ENCODE measurements around the gene PLEKHA8.

The PLEKHA8 gene

DNA sequence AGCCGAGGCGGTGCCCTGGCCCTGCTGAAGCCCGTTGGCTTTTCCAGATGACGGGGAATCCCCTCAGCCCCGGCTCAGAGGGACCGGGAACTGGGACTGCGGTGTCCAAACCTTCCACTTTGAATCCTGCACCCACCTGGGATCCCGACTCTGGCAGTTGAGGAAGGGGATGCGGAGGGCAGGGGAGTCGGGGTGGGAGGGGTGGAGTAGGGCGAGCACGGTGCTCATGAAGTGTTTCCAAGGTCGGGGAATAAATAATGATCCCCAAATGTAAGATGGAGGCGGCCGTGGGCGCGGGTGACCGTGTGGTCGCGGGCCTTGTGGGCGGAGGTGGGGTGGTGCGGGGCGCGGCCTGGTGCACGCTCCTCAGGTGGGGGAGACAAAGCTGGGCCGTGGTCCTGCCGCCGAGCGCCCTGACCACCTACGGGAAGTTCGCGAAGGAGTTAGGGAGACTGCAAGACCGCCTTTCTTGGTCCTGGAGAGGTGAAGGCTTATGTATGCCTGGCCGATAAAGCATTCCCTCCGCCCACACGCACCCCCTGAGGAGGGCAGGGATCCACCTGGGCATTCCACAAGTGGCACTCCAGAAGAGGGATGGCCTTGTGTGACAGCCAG is 108.0 kb downstream of the PLEKHA8 start:
- Histone ChIP-seq H3K4me1 (ENCODE audit: control insufficient read depth, insufficient read depth, low read length) (peaks cover 55% of the 10 kb centered on the region), H3K4me3 (ENCODE audit: low read length) (peak overlapping the region; percentile 93), H3K36me3 (ENCODE audit: control insufficient read depth, insufficient read depth, low read length, severe bottlenecking) (peaks cover 4% of the 10 kb centered on the region), H3K9me3 (ENCODE audit: control insufficient read depth, low read length) (no peaks in the 10 kb centered on the region), H3K27me3 (replicated peaks; ENCODE audit: control insufficient read depth, insufficient read depth, low read length) (no peaks in the 10 kb centered on the region), H3K9ac (ENCODE audit: low read length) (peak overlapping the region; percentile 92)
- no peak for DNase-seq (ENCODE audit: low read depth)

- DNase-seq (ENCODE audit: low read depth) = no peak
- Histone ChIP-seq H3K4me3 (ENCODE audit: low read length) (peak overlapping the region; percentile 93), H3K9me3 (ENCODE audit: control insufficient read depth, low read length) (no peaks in the 10 kb centered on the region), H3K4me1 (ENCODE audit: control insufficient read depth, insufficient read depth, low read length) (peaks cover 54% of the 10 kb centered on the region), H3K36me3 (ENCODE audit: control insufficient read depth, insufficient read depth, low read length, severe bottlenecking) (peaks cover 4% of the 10 kb centered on the region), H3K27me3 (replicated peaks; ENCODE audit: control insufficient read depth, insufficient read depth, low read length) (no peaks in the 10 kb centered on the region), H3K9ac (ENCODE audit: low read length) (peak overlapping the region; percentile 92)
Measured at GRCh38 chr7:30136743-30137485, 108.7 kb downstream of the PLEKHA8 start.

DNA sequence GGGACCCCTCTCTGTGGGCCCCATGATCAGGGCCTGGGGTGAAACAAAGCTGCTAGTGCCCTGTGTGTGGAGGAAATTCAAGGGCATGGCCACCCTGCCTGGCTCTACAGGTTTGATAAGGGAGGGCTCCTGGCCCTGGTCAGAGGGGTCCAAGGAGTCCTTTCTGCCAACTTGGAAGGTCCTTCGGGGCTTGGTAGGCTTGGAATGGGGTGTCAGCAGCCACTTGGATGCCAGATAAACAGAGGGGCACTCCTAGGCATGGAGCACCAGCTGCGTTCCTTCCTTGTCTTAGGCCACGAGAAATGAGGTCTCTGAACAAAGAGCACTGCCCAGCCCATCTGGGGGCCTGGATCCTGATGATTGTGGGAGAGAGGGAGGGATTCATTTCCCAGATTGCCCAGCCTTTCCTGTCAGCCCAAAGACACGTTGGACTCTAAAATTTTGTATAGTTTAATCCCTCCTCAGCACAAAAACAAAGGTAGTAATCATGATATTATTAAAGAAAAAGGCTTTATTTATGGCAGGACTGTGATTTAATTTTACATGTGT is 111.7 kb downstream of the PLEKHA8 start:
- Histone ChIP-seq H3K36me3 (ENCODE audit: control insufficient read depth, insufficient read depth, low read length, severe bottlenecking) (peaks cover 4% of the 10 kb centered on the region), H3K9ac (ENCODE audit: low read length) (peak overlapping the region; percentile 12), H3K4me1 (ENCODE audit: control insufficient read depth, insufficient read depth, low read length) (peaks cover 62% of the 10 kb centered on the region), H3K4me3 (ENCODE audit: low read length) (no peak overlapping the region), H3K27me3 (replicated peaks; ENCODE audit: control insufficient read depth, insufficient read depth, low read length) (no peaks in the 10 kb centered on the region), H3K9me3 (ENCODE audit: control insufficient read depth, low read length) (no peaks in the 10 kb centered on the region)
- DNase-seq (ENCODE audit: low read depth) = no peak

GRCh38 chr7:30140456-30140855 is 112.2 kb downstream of the PLEKHA8 start:
- no peak for DNase-seq (ENCODE audit: low read depth)

GRCh38 chr7:30142710-30143109 is 114.5 kb downstream of the PLEKHA8 start:
- Histone ChIP-seq H3K27me3 (replicated peaks; ENCODE audit: control insufficient read depth, insufficient read depth, low read length) (no peaks in the 10 kb centered on the region), H3K4me3 (ENCODE audit: low read length) (peak overlapping the region; percentile 72), H3K4me1 (ENCODE audit: control insufficient read depth, insufficient read depth, low read length) (peaks cover 69% of the 10 kb centered on the region), H3K9ac (ENCODE audit: low read length) (peak overlapping the region; percentile 70), H3K36me3 (ENCODE audit: control insufficient read depth, insufficient read depth, low read length, severe bottlenecking) (peaks cover 9% of the 10 kb centered on the region), H3K9me3 (ENCODE audit: control insufficient read depth, low read length) (no peaks in the 10 kb centered on the region)
- DNase-seq (ENCODE audit: low read depth) = peak; percentile 65

More at GRCh38 chr7:30140456-30140855, 112.2 kb downstream of the PLEKHA8 start:
- no peak overlapping the region for H3K4me3 ChIP-seq (ENCODE audit: low read length)
- no peak overlapping the region for H3K9ac ChIP-seq (ENCODE audit: low read length)
- peaks cover 67% of the 10 kb centered on the region for H3K4me1 ChIP-seq (ENCODE audit: control insufficient read depth, insufficient read depth, low read length)
- H3K9me3 ChIP-seq (ENCODE audit: control insufficient read depth, low read length) = no peaks in the 10 kb centered on the region
- H3K36me3 ChIP-seq (ENCODE audit: control insufficient read depth, insufficient read depth, low read length, severe bottlenecking) = peaks cover 4% of the 10 kb centered on the region
- no peaks in the 10 kb centered on the region for H3K27me3 ChIP-seq (replicated peaks; ENCODE audit: control insufficient read depth, insufficient read depth, low read length)

- Histone ChIP-seq H3K36me3 (ENCODE audit: control insufficient read depth, insufficient read depth, low read length, severe bottlenecking) (peaks cover 10% of the 10 kb centered on the region), H3K4me3 (ENCODE audit: low read length) (no peak overlapping the region), H3K9me3 (ENCODE audit: control insufficient read depth, low read length) (no peaks in the 10 kb centered on the region), H3K27me3 (replicated peaks; ENCODE audit: control insufficient read depth, insufficient read depth, low read length) (no peaks in the 10 kb centered on the region), H3K4me1 (ENCODE audit: control insufficient read depth, insufficient read depth, low read length) (peaks cover 64% of the 10 kb centered on the region), H3K9ac (ENCODE audit: low read length) (peak overlapping the region; percentile 34)
- DNase-seq (ENCODE audit: low read depth) = no peak
Measured at GRCh38 chr7:30143748-30144251, 115.6 kb downstream of the PLEKHA8 start.

DNA sequence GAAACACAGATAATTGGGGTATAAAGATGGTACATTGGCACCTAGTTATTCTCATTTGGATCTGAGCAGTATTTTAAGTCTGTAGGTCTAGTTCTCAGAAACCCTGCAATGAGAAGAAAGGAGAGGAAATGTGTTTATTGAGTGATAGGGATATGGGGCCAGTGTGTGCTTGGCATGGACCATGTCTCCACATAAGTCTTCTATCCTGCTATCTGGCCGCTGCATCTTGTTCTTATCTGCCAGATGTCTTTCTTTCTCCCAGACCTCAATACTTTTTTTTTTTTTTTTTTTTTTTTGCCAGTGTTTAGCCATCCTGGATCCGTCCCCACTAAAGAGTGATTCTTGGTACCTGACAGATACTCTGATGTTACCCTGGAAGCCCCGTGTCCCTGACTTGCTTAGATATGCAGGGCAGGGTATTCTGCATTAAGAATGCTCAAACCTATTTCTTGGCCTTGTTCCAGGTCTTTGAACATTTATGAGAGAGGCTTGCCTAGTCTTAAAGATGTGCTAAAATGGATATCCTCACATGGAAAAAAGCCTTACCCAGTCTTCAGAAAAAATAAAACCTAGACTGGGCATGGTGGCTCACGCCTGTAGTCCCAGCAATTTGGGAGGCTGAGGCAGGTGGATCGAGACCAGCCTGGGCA is 116.6 kb downstream of the PLEKHA8 start:
- Histone ChIP-seq H3K9me3 (ENCODE audit: control insufficient read depth, low read length) (no peaks in the 10 kb centered on the region), H3K4me3 (ENCODE audit: low read length) (peak overlapping the region; percentile 30), H3K9ac (ENCODE audit: low read length) (no peak overlapping the region), H3K36me3 (ENCODE audit: control insufficient read depth, insufficient read depth, low read length, severe bottlenecking) (peaks cover 16% of the 10 kb centered on the region), H3K4me1 (ENCODE audit: control insufficient read depth, insufficient read depth, low read length) (peaks cover 61% of the 10 kb centered on the region), H3K27me3 (replicated peaks; ENCODE audit: control insufficient read depth, insufficient read depth, low read length) (no peaks in the 10 kb centered on the region)
- no peak for DNase-seq (ENCODE audit: low read depth)

DNA sequence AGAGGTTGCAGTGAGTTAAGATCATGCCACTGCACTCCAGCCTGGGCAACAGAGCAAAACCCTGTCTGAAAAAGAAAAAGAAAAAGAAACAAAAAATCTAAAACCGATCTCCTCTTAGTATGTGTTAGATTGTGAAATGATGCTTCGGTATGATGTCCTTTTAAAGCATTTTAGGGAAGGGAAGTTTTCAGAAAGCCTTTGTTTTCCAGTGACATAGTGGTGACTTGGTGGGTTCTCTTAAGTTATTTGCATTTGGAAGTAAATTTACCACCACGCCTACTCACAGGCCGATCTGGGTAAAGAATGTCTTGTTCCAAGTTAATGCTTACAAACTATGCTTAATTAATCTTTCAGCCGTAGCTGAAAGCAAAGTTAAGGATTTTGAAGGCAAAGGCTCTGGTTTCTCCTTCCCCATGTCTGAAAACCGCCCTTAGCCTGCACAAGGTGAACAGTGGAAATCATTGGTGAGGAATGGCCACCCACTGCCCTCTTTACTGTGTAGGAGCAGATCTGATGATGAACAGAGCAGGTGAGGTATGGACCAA is 117.3 kb downstream of the PLEKHA8 start:
- H3K4me3 ChIP-seq (ENCODE audit: low read length) = no peak overlapping the region
- no peak for DNase-seq (ENCODE audit: low read depth)
- no peaks in the 10 kb centered on the region for H3K9me3 ChIP-seq (ENCODE audit: control insufficient read depth, low read length)
- H3K4me1 ChIP-seq (ENCODE audit: control insufficient read depth, insufficient read depth, low read length) = peaks cover 58% of the 10 kb centered on the region
- peaks cover 23% of the 10 kb centered on the region for H3K36me3 ChIP-seq (ENCODE audit: control insufficient read depth, insufficient read depth, low read length, severe bottlenecking)
- H3K27me3 ChIP-seq (replicated peaks; ENCODE audit: control insufficient read depth, insufficient read depth, low read length) = no peaks in the 10 kb centered on the region
- H3K9ac ChIP-seq (ENCODE audit: low read length) = no peak overlapping the region

DNA sequence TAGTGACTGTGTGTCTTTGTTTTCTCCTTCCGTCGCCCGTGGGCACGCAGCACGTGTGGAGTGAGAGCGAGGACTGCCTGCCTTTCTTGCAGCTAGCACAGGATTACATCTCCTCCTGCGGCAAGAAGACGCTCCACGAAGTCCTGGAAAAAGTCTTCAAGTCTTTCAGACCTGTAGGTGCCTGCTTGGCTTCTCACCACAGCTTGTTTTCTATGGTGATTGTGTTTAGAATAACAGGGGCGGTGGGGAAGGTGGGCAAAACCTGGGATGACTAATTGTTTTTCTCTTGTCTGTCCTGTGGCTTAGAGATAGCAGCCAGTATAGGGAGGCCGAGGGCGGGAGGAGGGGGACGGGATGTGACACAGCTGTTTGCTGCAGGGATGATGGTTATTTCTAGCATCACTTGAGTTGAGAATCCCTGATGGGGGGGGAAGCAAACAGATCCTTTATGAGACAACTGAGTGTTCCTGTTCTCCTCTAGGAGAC is 118.0 kb downstream of the PLEKHA8 start:
- peaks cover 28% of the 10 kb centered on the region for H3K36me3 ChIP-seq (ENCODE audit: control insufficient read depth, insufficient read depth, low read length, severe bottlenecking)
- DNase-seq (ENCODE audit: low read depth) = no peak
- H3K9ac ChIP-seq (ENCODE audit: low read length) = no peak overlapping the region
- no peak overlapping the region for H3K4me3 ChIP-seq (ENCODE audit: low read length)
- no peaks in the 10 kb centered on the region for H3K9me3 ChIP-seq (ENCODE audit: control insufficient read depth, low read length)
- no peaks in the 10 kb centered on the region for H3K27me3 ChIP-seq (replicated peaks; ENCODE audit: control insufficient read depth, insufficient read depth, low read length)
- peaks cover 58% of the 10 kb centered on the region for H3K4me1 ChIP-seq (ENCODE audit: control insufficient read depth, insufficient read depth, low read length)

DNA sequence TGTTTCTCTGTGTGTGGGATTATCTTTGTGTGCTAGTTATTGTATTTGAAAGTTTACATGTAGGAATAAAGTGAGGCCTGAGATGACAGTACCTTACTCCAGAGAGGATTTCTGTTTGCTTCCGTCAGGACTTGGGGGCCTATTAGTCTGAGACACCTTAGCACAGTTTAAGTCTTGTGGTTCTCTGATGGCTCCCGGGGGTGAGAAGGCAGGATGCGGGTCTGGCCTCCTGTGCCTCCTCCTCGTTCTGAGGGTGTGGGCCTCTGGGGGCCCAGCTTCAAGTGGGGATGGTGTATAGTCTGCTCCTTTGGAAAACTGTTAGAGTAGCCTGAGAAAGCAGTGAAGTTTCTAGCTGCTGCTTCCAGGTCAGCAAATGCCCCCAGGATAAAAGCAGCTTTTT is 119.0 kb downstream of the PLEKHA8 start:
- H3K9me3 ChIP-seq (ENCODE audit: control insufficient read depth, low read length) = no peaks in the 10 kb centered on the region
- no peak overlapping the region for H3K4me3 ChIP-seq (ENCODE audit: low read length)
- peak overlapping the region; percentile 11 for H3K9ac ChIP-seq (ENCODE audit: low read length)
- H3K27me3 ChIP-seq (replicated peaks; ENCODE audit: control insufficient read depth, insufficient read depth, low read length) = no peaks in the 10 kb centered on the region
- H3K4me1 ChIP-seq (ENCODE audit: control insufficient read depth, insufficient read depth, low read length) = peaks cover 49% of the 10 kb centered on the region
- peaks cover 39% of the 10 kb centered on the region for H3K36me3 ChIP-seq (ENCODE audit: control insufficient read depth, insufficient read depth, low read length, severe bottlenecking)
- no peak for DNase-seq (ENCODE audit: low read depth)

DNA sequence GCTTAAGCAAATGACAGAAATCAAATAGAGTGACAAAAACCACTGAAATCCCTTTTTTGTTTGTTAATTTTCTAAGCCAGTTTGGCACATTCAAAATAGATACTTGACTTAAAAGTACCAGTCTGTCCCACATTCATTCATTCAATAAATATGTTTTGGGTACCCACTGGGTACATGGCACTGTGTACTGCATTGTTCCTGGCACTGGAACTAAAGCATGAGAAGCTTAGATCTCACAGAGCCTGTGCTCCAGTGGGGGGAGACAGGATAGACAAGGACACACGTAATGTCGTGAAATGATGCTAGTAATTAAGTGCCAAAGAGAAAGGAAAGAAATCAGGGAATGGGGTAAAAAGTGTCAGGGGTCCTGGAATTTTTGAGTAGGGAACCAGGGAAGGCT is 119.6 kb downstream of the PLEKHA8 start:
- DNase-seq (ENCODE audit: low read depth) = no peak
- Histone ChIP-seq H3K4me3 (ENCODE audit: low read length) (no peak overlapping the region), H3K9me3 (ENCODE audit: control insufficient read depth, low read length) (no peaks in the 10 kb centered on the region), H3K4me1 (ENCODE audit: control insufficient read depth, insufficient read depth, low read length) (peaks cover 44% of the 10 kb centered on the region), H3K9ac (ENCODE audit: low read length) (no peak overlapping the region), H3K27me3 (replicated peaks; ENCODE audit: control insufficient read depth, insufficient read depth, low read length) (no peaks in the 10 kb centered on the region), H3K36me3 (ENCODE audit: control insufficient read depth, insufficient read depth, low read length, severe bottlenecking) (peaks cover 44% of the 10 kb centered on the region)

Measured in adipocyte (in vitro differentiated cells).